Lower leg skin (tissue), 3 donors: ENCODE data around the gene DCAF4L1.

Source experiments
- POLR2A ChIP-seq, 2 donors: fragments of 450-650 bp; IDR thresholded peaks; one replicate each; pipeline ENCODE4 v1.6.1; 2016 to 2017; ENCODE audit warnings: antibody characterized with exemption in 2 of 2, mild to moderate bottlenecking in 1 of 2, moderate library complexity in 1 of 2
- TF ChIP-seq, protein P1 (sequence below), 3 donors: fragments of 450-650 bp; IDR thresholded peaks; one replicate each; pipeline ENCODE4 v1.5.1; 2016; ENCODE audit warnings: antibody characterized with exemption in 3 of 3, mild to moderate bottlenecking in 3 of 3, moderate library complexity in 2 of 3

DNA sequence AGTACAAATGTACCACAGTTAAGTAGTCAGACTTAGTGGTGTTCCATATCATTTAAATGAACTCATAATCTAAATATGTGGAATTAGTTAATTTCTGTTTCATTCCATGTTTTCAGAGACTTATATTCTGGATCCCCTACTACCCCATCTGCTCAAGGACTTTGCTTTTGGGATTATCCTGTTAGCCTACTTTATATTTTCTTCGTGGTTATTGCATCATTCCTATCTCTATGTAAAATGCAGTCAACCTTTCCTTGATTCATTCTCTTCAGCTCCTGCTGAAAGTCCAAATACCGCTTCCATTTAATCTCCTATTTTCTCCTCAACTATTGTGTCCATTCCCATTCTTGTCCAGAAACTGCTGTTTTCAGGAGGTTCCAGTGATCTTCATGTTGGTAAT, 33.9 kb downstream of the DCAF4L1 start:
- TF ChIP-seq, protein P1, sequence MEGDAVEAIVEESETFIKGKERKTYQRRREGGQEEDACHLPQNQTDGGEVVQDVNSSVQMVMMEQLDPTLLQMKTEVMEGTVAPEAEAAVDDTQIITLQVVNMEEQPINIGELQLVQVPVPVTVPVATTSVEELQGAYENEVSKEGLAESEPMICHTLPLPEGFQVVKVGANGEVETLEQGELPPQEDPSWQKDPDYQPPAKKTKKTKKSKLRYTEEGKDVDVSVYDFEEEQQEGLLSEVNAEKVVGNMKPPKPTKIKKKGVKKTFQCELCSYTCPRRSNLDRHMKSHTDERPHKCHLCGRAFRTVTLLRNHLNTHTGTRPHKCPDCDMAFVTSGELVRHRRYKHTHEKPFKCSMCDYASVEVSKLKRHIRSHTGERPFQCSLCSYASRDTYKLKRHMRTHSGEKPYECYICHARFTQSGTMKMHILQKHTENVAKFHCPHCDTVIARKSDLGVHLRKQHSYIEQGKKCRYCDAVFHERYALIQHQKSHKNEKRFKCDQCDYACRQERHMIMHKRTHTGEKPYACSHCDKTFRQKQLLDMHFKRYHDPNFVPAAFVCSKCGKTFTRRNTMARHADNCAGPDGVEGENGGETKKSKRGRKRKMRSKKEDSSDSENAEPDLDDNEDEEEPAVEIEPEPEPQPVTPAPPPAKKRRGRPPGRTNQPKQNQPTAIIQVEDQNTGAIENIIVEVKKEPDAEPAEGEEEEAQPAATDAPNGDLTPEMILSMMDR (IDR thresholded peaks at IDR 0.05) = no peak
- no peak for TF ChIP-seq POLR2A (IDR thresholded peaks at IDR 0.05)
